HG03571 (cell line): ENCODE results near the gene GPR78.

ENCODE experiments used
- ATAC-seq: cut with Tn5 transposase; IDR thresholded peaks from one replicate; pipeline ENCODE4 v1.9.1; 2021; ENCODE audit not compliant: unreplicated experiment

Gene GPR78

GRCh38 chr4:8585721-8586212 lies 5.6 kb downstream of the GPR78 start:
- no peak for ATAC-seq

- ATAC-seq, result no peak
These were observed 6.1 kb downstream of the GPR78 start for GRCh38 chr4:8586246-8586645.

- no peak for ATAC-seq
These were observed 6.7 kb downstream of the GPR78 start for GRCh38 chr4:8586671-8587468.

- no peak for ATAC-seq
These were observed 7.4 kb downstream of the GPR78 start for GRCh38 chr4:8587469-8588195.

- ATAC-seq, result no peak
These were observed 7.9 kb downstream of the GPR78 start for GRCh38 chr4:8588196-8588470.

- no peak for ATAC-seq
These were observed 9.1 kb downstream of the GPR78 start for GRCh38 chr4:8589336-8589735.

- ATAC-seq, result no peak
These were observed 9.8 kb downstream of the GPR78 start for GRCh38 chr4:8589823-8590545.

GRCh38 chr4:8590546-8590880 lies 10.3 kb downstream of the GPR78 start:
- ATAC-seq, result no peak

- ATAC-seq, result no peak
These were observed 10.9 kb downstream of the GPR78 start for GRCh38 chr4:8591114-8591513.

GRCh38 chr4:8591626-8592365 lies 11.6 kb downstream of the GPR78 start:
- no peak for ATAC-seq

- ATAC-seq, result no peak
These were observed 12.4 kb downstream of the GPR78 start, which contains the start of gene CPZ for GRCh38 chr4:8592366-8593263. Gene CPZ, plus strand, starts transcription at chr4:8592765. Its CDS starts 69 bp downstream, at chr4:8592834.

- no peak for ATAC-seq
These were observed 13.3 kb downstream of the GPR78 start for GRCh38 chr4:8593264-8594096.

- no peak for ATAC-seq
These were observed 14.2 kb downstream of the GPR78 start for GRCh38 chr4:8594097-8595038.

- ATAC-seq, result no peak
These were observed 15.3 kb downstream of the GPR78 start for GRCh38 chr4:8595237-8596087.

GRCh38 chr4:8596891-8597290 lies 16.7 kb downstream of the GPR78 start:
- ATAC-seq, result no peak

- ATAC-seq, result no peak
These were observed 17.1 kb downstream of the GPR78 start for GRCh38 chr4:8597319-8597718.

GRCh38 chr4:8597791-8598190 lies 17.6 kb downstream of the GPR78 start:
- ATAC-seq, result no peak
